K562 (cell line): ENCODE measurements around the gene SPRED2.

Experiments used
- HDAC2 ChIP-seq: fragments of 450-650 bp; IDR thresholded peaks from 2 replicates; pipeline ENCODE4 v1.6.1; 2016; ENCODE audit warnings: mild to moderate bottlenecking
- SMARCA4 ChIP-seq: fragments of 450-650 bp; IDR thresholded peaks from 2 replicates; pipeline ENCODE4 v1.6.1; 2016
- ZNF512 ChIP-seq: IDR thresholded peaks from 2 replicates; pipeline ENCODE4 v1.6.1; 2016; ENCODE audit warnings: missing genetic modification characterization, missing compliant biosample characterization
- TF ChIP-seq, protein P1 (sequence below), 3 experiments: IDR thresholded peaks in 2 of 3; conservative IDR thresholded peaks in 1 of 3; 2 replicates each; pipeline ENCODE4 v1.5.1; 2011 to 2012; ENCODE audit warnings: low read length in 3 of 3, mild to moderate bottlenecking in 3 of 3, control low read depth in 2 of 3, improper control_type of control experiment in 1 of 3, inconsistent platforms in 1 of 3, low read depth in 1 of 3, mixed read lengths in 1 of 3, moderate library complexity in 1 of 3; ENCODE audit not compliant: insufficient read depth in 2 of 3
- TF ChIP-seq, protein P2 (sequence below): sonication (generic); formaldehyde crosslinking; IDR thresholded peaks from 2 replicates; pipeline ENCODE4 v1.8.1; 2023; ENCODE audit warnings: mild to moderate bottlenecking, missing genetic modification reagents
- TF ChIP-seq, protein P3 (sequence below): fragments of 450-650 bp; IDR thresholded peaks from 2 replicates; pipeline ENCODE4 v1.7.0; 2016; ENCODE audit warnings: borderline replicate concordance

GRCh38 chr2:65349863-65350262 lies 82.5 kb downstream of the SPRED2 start:
- TF ChIP-seq, protein P1, sequence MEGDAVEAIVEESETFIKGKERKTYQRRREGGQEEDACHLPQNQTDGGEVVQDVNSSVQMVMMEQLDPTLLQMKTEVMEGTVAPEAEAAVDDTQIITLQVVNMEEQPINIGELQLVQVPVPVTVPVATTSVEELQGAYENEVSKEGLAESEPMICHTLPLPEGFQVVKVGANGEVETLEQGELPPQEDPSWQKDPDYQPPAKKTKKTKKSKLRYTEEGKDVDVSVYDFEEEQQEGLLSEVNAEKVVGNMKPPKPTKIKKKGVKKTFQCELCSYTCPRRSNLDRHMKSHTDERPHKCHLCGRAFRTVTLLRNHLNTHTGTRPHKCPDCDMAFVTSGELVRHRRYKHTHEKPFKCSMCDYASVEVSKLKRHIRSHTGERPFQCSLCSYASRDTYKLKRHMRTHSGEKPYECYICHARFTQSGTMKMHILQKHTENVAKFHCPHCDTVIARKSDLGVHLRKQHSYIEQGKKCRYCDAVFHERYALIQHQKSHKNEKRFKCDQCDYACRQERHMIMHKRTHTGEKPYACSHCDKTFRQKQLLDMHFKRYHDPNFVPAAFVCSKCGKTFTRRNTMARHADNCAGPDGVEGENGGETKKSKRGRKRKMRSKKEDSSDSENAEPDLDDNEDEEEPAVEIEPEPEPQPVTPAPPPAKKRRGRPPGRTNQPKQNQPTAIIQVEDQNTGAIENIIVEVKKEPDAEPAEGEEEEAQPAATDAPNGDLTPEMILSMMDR (IDR thresholded peaks at IDR 0.05 in 2 of 3, conservative IDR thresholded peaks at IDR 0.05 in 1 of 3; ENCODE audit: insufficient read depth in 2 of 3, low read depth in 1 of 3, low read length in 3 of 3), result no peak
- TF ChIP-seq, protein P2, sequence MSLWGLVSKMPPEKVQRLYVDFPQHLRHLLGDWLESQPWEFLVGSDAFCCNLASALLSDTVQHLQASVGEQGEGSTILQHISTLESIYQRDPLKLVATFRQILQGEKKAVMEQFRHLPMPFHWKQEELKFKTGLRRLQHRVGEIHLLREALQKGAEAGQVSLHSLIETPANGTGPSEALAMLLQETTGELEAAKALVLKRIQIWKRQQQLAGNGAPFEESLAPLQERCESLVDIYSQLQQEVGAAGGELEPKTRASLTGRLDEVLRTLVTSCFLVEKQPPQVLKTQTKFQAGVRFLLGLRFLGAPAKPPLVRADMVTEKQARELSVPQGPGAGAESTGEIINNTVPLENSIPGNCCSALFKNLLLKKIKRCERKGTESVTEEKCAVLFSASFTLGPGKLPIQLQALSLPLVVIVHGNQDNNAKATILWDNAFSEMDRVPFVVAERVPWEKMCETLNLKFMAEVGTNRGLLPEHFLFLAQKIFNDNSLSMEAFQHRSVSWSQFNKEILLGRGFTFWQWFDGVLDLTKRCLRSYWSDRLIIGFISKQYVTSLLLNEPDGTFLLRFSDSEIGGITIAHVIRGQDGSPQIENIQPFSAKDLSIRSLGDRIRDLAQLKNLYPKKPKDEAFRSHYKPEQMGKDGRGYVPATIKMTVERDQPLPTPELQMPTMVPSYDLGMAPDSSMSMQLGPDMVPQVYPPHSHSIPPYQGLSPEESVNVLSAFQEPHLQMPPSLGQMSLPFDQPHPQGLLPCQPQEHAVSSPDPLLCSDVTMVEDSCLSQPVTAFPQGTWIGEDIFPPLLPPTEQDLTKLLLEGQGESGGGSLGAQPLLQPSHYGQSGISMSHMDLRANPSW (CRISPR knock-in tag), result no peak
- 0 out of 2 replicates have a peak, but pooled peaks have one; percentile 31 for TF ChIP-seq SMARCA4
- TF ChIP-seq HDAC2, result no peak
- TF ChIP-seq ZNF512 (tag), result no peak
- TF ChIP-seq, protein P3, sequence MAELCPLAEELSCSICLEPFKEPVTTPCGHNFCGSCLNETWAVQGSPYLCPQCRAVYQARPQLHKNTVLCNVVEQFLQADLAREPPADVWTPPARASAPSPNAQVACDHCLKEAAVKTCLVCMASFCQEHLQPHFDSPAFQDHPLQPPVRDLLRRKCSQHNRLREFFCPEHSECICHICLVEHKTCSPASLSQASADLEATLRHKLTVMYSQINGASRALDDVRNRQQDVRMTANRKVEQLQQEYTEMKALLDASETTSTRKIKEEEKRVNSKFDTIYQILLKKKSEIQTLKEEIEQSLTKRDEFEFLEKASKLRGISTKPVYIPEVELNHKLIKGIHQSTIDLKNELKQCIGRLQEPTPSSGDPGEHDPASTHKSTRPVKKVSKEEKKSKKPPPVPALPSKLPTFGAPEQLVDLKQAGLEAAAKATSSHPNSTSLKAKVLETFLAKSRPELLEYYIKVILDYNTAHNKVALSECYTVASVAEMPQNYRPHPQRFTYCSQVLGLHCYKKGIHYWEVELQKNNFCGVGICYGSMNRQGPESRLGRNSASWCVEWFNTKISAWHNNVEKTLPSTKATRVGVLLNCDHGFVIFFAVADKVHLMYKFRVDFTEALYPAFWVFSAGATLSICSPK, result no peak
